SK-N-SH treated with all-trans-retinoic acid at 6 μM for 48 hours (cell line): Measurements from ENCODE around the gene SLC6A19.

Experiments used
- ATAC-seq: fragments of 200-7000 bp; cut with Tn5 transposase; 3 replicates; pipeline ENCODE4 v1.9.1; 2020; ENCODE audit warnings: mild to moderate bottlenecking, moderate library complexity
- ARNTL ChIP-seq: fragments of 450-650 bp; formaldehyde crosslinking; IDR thresholded peaks from 2 replicates; pipeline ENCODE4 v1.5.0; 2020; ENCODE audit warnings: low read depth, mild to moderate bottlenecking, moderate library complexity, borderline replicate concordance
- BACH2 ChIP-seq: fragments of 250-450 bp; sonication (Bioruptor Pico); IDR thresholded peaks from 2 replicates; pipeline ENCODE4 v1.9.0; 2021; ENCODE audit warnings: mild to moderate bottlenecking, borderline replicate concordance
- CREB5 ChIP-seq: fragments of 250-450 bp; sonication (Bioruptor Pico); IDR thresholded peaks from 2 replicates; pipeline ENCODE4 v1.5.1; 2020; ENCODE audit warnings: low read depth, mild to moderate bottlenecking, moderate library complexity
- CSDC2 ChIP-seq: fragments of 250-450 bp; sonication (Bioruptor Pico); IDR thresholded peaks from 2 replicates; pipeline ENCODE4 v1.5.0; 2020; ENCODE audit warnings: mild to moderate bottlenecking, moderate library complexity
- CSRNP3 ChIP-seq: fragments of 250-450 bp; sonication (Bioruptor Pico); IDR thresholded peaks from 2 replicates; pipeline ENCODE4 v1.5.1; 2021; ENCODE audit warnings: mild to moderate bottlenecking, moderate library complexity
- ESRRG ChIP-seq: fragments of 250-450 bp; sonication (Bioruptor Pico); IDR thresholded peaks from 2 replicates; pipeline ENCODE4 v1.6.1; 2021; ENCODE audit warnings: mild to moderate bottlenecking
- GLIS3 ChIP-seq: fragments of 250-450 bp; sonication (Bioruptor Pico); IDR thresholded peaks from 2 replicates; pipeline ENCODE4 v1.5.0; 2020; ENCODE audit warnings: mild to moderate bottlenecking, moderate library complexity
- OSR1 ChIP-seq: fragments of 250-450 bp; sonication (Bioruptor Pico); IDR thresholded peaks from 2 replicates; pipeline ENCODE4 v1.8.0; 2022; ENCODE audit warnings: moderate library complexity, mild to moderate bottlenecking, inconsistent platforms
- POU6F1 ChIP-seq: fragments of 250-450 bp; sonication (Bioruptor Pico); IDR thresholded peaks from 2 replicates; pipeline ENCODE4 v1.8.0; 2021; ENCODE audit warnings: low read depth, mild to moderate bottlenecking, moderate library complexity, borderline replicate concordance
- PPARA ChIP-seq: fragments of 250-450 bp; sonication (Bioruptor Pico); IDR thresholded peaks from 2 replicates; pipeline ENCODE4 v1.5.0; 2020; ENCODE audit warnings: mild to moderate bottlenecking, borderline replicate concordance
- RARB ChIP-seq: fragments of 250-450 bp; sonication (Bioruptor Pico); IDR thresholded peaks from 2 replicates; pipeline ENCODE4 v1.8.0; 2021; ENCODE audit warnings: mild to moderate bottlenecking, moderate library complexity
- SNAI2 ChIP-seq: fragments of 250-450 bp; sonication (Bioruptor Pico); IDR thresholded peaks from 2 replicates; pipeline ENCODE4 v1.5.0; 2020; ENCODE audit warnings: mild to moderate bottlenecking, moderate library complexity
- TOX ChIP-seq: fragments of 250-450 bp; sonication (Bioruptor Pico); IDR thresholded peaks from 2 replicates; pipeline ENCODE4 v1.8.0; 2021; ENCODE audit warnings: mild to moderate bottlenecking, moderate library complexity, borderline replicate concordance
- ZNF565 ChIP-seq: fragments of 450-650 bp; formaldehyde crosslinking; conservative IDR thresholded peaks from 2 replicates; pipeline ENCODE4 v1.5.0; 2020; ENCODE audit warnings: low read depth, mild to moderate bottlenecking, moderate library complexity
- ZNF70 ChIP-seq: fragments of 450-650 bp; formaldehyde crosslinking; IDR thresholded peaks from 2 replicates; pipeline ENCODE4 v1.5.0; 2020; ENCODE audit warnings: mild to moderate bottlenecking, moderate library complexity
- TF ChIP-seq, protein P1 (sequence below): fragments of 250-450 bp; sonication (Bioruptor Pico); IDR thresholded peaks from 2 replicates; pipeline ENCODE4 v1.8.0; 2020; ENCODE audit warnings: mild to moderate bottlenecking, moderate library complexity, borderline replicate concordance
- TF ChIP-seq, protein P2 (sequence below): fragments of 250-450 bp; sonication (Bioruptor Pico); IDR thresholded peaks from 2 replicates; pipeline ENCODE4 v1.5.0; 2020; ENCODE audit warnings: mild to moderate bottlenecking, moderate library complexity

SLC6A19 gene

DNA sequence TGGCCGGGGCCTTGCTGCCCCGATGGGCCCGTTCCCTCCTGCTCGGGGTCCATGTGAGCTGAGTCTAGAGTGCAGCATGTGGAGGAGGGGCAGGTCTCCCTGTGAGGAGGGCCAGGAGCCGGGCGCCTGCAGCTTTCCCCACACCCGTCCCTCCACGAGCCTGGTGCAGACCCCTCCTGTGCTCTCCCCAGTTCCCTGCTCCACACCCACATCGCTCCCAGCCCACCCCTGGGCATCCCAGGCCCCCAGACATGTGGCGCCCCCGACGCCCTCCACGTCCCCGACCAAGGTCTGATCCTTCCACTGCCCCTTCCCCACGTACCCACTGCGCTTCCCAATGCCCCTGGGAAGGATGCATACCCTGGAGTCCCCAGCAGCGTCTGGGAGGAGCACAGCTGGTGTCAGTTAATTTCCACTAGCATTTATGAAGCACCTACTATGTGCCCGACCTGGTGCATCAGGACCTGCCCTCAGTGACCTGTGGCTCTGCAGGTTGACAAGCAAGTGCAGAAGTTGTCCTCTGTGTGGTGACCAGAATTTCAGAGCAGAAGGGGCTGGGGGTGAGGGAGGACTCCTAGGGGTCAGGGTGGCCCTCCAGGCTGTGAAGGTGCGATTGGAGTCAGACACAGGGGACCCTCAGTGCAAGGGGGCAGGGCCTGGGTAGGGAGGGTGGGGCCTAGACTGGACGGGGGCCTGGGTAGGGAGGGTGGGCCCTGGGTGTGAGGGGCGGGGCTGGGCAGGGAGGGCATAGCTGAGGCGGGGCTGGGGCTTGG is 13.0 kb downstream of the SLC6A19 start:
- ATAC-seq: no peak
- TF ChIP-seq SNAI2: no peak
- TF ChIP-seq RARB: no peak
- no peak for TF ChIP-seq ARNTL
- TF ChIP-seq BACH2 (CRISPR knock-in tag): no peak
- no peak for TF ChIP-seq POU6F1
- no peak for TF ChIP-seq PPARA (CRISPR knock-in tag)
- no peak for TF ChIP-seq TOX
- TF ChIP-seq CSRNP3 (CRISPR knock-in tag): no peak
- no peak for TF ChIP-seq CREB5 (CRISPR knock-in tag)
- TF ChIP-seq CSDC2: no peak
- no peak for TF ChIP-seq ESRRG (CRISPR knock-in tag)
- no peak for TF ChIP-seq GLIS3 (CRISPR knock-in tag)
- TF ChIP-seq ZNF70: no peak
- TF ChIP-seq, protein P1, sequence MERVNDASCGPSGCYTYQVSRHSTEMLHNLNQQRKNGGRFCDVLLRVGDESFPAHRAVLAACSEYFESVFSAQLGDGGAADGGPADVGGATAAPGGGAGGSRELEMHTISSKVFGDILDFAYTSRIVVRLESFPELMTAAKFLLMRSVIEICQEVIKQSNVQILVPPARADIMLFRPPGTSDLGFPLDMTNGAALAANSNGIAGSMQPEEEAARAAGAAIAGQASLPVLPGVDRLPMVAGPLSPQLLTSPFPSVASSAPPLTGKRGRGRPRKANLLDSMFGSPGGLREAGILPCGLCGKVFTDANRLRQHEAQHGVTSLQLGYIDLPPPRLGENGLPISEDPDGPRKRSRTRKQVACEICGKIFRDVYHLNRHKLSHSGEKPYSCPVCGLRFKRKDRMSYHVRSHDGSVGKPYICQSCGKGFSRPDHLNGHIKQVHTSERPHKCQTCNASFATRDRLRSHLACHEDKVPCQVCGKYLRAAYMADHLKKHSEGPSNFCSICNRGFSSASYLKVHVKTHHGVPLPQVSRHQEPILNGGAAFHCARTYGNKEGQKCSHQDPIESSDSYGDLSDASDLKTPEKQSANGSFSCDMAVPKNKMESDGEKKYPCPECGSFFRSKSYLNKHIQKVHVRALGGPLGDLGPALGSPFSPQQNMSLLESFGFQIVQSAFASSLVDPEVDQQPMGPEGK (CRISPR knock-in tag): no peak
- TF ChIP-seq, protein P2, sequence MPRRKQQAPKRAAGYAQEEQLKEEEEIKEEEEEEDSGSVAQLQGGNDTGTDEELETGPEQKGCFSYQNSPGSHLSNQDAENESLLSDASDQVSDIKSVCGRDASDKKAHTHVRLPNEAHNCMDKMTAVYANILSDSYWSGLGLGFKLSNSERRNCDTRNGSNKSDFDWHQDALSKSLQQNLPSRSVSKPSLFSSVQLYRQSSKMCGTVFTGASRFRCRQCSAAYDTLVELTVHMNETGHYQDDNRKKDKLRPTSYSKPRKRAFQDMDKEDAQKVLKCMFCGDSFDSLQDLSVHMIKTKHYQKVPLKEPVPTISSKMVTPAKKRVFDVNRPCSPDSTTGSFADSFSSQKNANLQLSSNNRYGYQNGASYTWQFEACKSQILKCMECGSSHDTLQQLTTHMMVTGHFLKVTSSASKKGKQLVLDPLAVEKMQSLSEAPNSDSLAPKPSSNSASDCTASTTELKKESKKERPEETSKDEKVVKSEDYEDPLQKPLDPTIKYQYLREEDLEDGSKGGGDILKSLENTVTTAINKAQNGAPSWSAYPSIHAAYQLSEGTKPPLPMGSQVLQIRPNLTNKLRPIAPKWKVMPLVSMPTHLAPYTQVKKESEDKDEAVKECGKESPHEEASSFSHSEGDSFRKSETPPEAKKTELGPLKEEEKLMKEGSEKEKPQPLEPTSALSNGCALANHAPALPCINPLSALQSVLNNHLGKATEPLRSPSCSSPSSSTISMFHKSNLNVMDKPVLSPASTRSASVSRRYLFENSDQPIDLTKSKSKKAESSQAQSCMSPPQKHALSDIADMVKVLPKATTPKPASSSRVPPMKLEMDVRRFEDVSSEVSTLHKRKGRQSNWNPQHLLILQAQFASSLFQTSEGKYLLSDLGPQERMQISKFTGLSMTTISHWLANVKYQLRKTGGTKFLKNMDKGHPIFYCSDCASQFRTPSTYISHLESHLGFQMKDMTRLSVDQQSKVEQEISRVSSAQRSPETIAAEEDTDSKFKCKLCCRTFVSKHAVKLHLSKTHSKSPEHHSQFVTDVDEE (CRISPR knock-in tag): no peak

DNA sequence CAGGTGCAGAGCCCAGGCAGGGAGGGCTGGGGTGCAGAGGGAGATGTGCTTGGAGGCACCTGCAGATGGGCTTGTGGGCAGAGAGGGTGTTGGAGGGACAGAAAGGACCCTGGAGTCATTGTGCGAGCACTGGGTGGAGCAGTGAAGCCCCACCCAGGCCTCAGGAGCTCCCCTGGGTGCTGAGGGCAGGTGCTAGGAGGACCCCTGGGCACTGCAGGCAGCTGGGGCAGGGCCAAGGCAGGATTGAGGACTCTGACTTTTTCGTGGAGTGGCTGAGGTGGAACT is 13.5 kb downstream of the SLC6A19 start:
- ATAC-seq: no peak
- no peak for TF ChIP-seq ESRRG (CRISPR knock-in tag)
- TF ChIP-seq, protein P1 (CRISPR knock-in tag): no peak
- TF ChIP-seq SNAI2: no peak
- TF ChIP-seq PPARA (CRISPR knock-in tag): no peak
- no peak for TF ChIP-seq BACH2 (CRISPR knock-in tag)
- no peak for TF ChIP-seq TOX
- no peak for TF ChIP-seq GLIS3 (CRISPR knock-in tag)
- no peak for TF ChIP-seq CSDC2
- TF ChIP-seq OSR1 (CRISPR knock-in tag): no peak
- TF ChIP-seq, protein P2 (CRISPR knock-in tag): no peak
- TF ChIP-seq ZNF565 (CRISPR knock-in tag): no peak
